Natural killer cell (primary cell): ENCODE measurements around the gene TFAP2A. TPM values are rescaled to one million over a fixed set of nuclear protein-coding genes. Genes with fewer than 3 reads are reported as not detected.

ENCODE experiments used
- ATAC-seq, 3 donors: fragments of 150-1000 bp in 2 of 3; fragments of 200-7000 bp in 1 of 3; cut with Tn5 transposase; 1 replicate in 1 of 3; 2 replicates in 2 of 3; pipeline ENCODE4 v1.10.0; 2021; ENCODE audit warnings: mild to moderate bottlenecking in 2 of 3, moderate library complexity in 2 of 3
- DNase-seq, 2 donors: peaks; one replicate each; pipeline versions ENCODE4 v3.0.0 to v3.0.0-alpha.2; 2013 to 2021; ENCODE audit warnings: mixed read lengths in 1 of 2
- H3K27ac ChIP-seq: one replicate; pipeline ENCODE4 v1.5.1; 2013; ENCODE audit warnings: mild to moderate bottlenecking, low read length
- H3K27me3 ChIP-seq: one replicate; pipeline ENCODE4 v1.6.1; 2013; ENCODE audit warnings: low read length; ENCODE audit not compliant: control insufficient read depth, insufficient read depth
- H3K36me3 ChIP-seq: one replicate; pipeline ENCODE4 v1.6.1; 2013; ENCODE audit warnings: low read length; ENCODE audit not compliant: control insufficient read depth, insufficient read depth
- H3K4me1 ChIP-seq: one replicate; pipeline ENCODE4 v1.6.1; 2013; ENCODE audit warnings: low read length; ENCODE audit not compliant: control insufficient read depth, insufficient read depth
- H3K4me3 ChIP-seq: one replicate; pipeline ENCODE4 v1.5.1; 2013; ENCODE audit warnings: low read length
- H3K9me3 ChIP-seq: one replicate; pipeline ENCODE4 v1.6.1; 2013; ENCODE audit warnings: low read length; ENCODE audit not compliant: control insufficient read depth, insufficient read depth
- H3K27ac Mint-ChIP-seq, 2 donors: one replicate each; pipeline ENCODE4 v1.8.0; 2022; ENCODE audit warnings: mild to moderate bottlenecking in 2 of 2, mixed read lengths in 2 of 2, moderate library complexity in 1 of 2
- H3K27me3 Mint-ChIP-seq, 2 donors: one replicate each; pipeline ENCODE4 v1.8.0; 2022; ENCODE audit warnings: low read depth in 2 of 2, mixed read lengths in 2 of 2
- H3K36me3 Mint-ChIP-seq: one replicate; pipeline ENCODE4 v1.8.0; 2022; ENCODE audit warnings: mixed read lengths
- H3K4me1 Mint-ChIP-seq, 2 donors: one replicate each; pipeline ENCODE4 v1.8.0; 2022; ENCODE audit warnings: mixed read lengths in 2 of 2
- H3K4me3 Mint-ChIP-seq: one replicate; pipeline ENCODE4 v1.8.0; 2022; ENCODE audit warnings: mild to moderate bottlenecking, moderate library complexity, mixed read lengths
- H3K9me3 Mint-ChIP-seq, 2 donors: one replicate each; pipeline ENCODE4 v1.8.0; 2022; ENCODE audit warnings: mixed read lengths in 2 of 2
- CTCF ChIP-seq: fragments of 200-600 bp; IDR thresholded peaks from one replicate; pipeline ENCODE4 v1.8.0; 2022; ENCODE audit warnings: antibody characterized with exemption
- WGBS: methylation state at CpG from one replicate; pipeline ENCODE4 v1.1.7; 2013; ENCODE audit warnings: missing lambda C conversion rate; ENCODE audit not compliant: insufficient coverage; 5-methylcytosine and 5-hydroxymethylcytosine counted together
- intact Hi-C: fragments of 100-400 bp; cut with micrococcal nuclease; formaldehyde crosslinking; loops from one replicate; pipeline ENCODE4 v1.14.2; 2022
- total RNA-seq, 4 donors: library from RNA; stranded (reverse); fragments of 120-200 nt in 1 of 4; gene quantifications; one replicate each; pipeline versions ENCODE4 v1.2.3 to v1.2.4, GENCODE V29; 2013 to 2022

Gene TFAP2A
- total RNA-seq, 3 donors from 2014 or later (not counting 1 experiment from before 2014, with no cell fraction given) = not detected

GRCh38 chr6:10362300-10362699 lies 52.6 kb downstream of the TFAP2A start:
- DNase-seq = no peak
- Mint-ChIP-seq H3K27ac (no peak overlapping the region), H3K9me3 (no peaks in the 10 kb centered on the region), H3K4me1 (no peaks in the 10 kb centered on the region), H3K27me3 (peaks cover 0 to 6% of the 10 kb centered on the region in 2 donors), H3K36me3 (no peaks in the 10 kb centered on the region), H3K4me3 (no peak overlapping the region)
- Histone ChIP-seq H3K4me1 (no peaks in the 10 kb centered on the region), H3K4me3 (no peak overlapping the region), H3K9me3 (peaks cover 4% of the 10 kb centered on the region), H3K27me3 (no peaks in the 10 kb centered on the region), H3K36me3 (no peaks in the 10 kb centered on the region), H3K27ac (no peak overlapping the region)
- intact Hi-C loops = no loop called here
- ATAC-seq = no peak
- 85% methylated on average over 2 of the region's 2 CpGs for WGBS
- TF ChIP-seq CTCF = no peak

- no peaks in the 10 kb centered on the region for H3K27me3 ChIP-seq
- Mint-ChIP-seq H3K36me3 (no peaks in the 10 kb centered on the region), H3K9me3 (no peaks in the 10 kb centered on the region), H3K27me3 (peaks cover 0 to 5% of the 10 kb centered on the region in 2 donors), H3K4me3 (no peak overlapping the region), H3K27ac (no peak overlapping the region), H3K4me1 (no peaks in the 10 kb centered on the region)
- H3K4me3 ChIP-seq = no peak overlapping the region
- no peaks in the 10 kb centered on the region for H3K4me1 ChIP-seq
- ATAC-seq = no peak
- 92% methylated on average over 1 of the region's 4 CpGs for WGBS
- no peak for TF ChIP-seq CTCF
- intact Hi-C loops = no loop called here
- DNase-seq = no peak
- peaks cover 4% of the 10 kb centered on the region for H3K9me3 ChIP-seq
- no peak overlapping the region for H3K27ac ChIP-seq
- H3K36me3 ChIP-seq = no peaks in the 10 kb centered on the region
Observed at GRCh38 chr6:10361428-10361827, 53.4 kb downstream of the TFAP2A start.

DNA sequence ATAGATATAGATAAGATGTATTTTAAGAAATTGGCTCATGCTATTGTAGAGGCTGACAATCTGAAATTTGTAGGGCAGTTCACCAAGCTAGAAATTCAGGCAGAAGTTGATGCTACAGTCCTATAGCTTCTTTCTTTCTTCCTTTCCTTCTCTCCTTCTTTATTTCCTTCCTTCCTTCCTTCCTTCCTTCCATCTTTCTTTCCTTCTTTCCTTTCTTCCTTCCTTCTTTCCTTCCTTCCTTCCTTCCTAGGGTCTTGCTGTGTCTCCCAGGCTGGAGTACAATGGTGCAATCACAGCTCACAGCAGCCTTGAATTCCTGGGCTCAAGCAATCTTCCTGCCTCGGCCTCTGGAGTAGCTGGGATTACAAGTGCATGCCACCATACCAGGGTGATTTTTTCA lies 55.3 kb downstream of the TFAP2A start:
- no peak for TF ChIP-seq CTCF

DNA sequence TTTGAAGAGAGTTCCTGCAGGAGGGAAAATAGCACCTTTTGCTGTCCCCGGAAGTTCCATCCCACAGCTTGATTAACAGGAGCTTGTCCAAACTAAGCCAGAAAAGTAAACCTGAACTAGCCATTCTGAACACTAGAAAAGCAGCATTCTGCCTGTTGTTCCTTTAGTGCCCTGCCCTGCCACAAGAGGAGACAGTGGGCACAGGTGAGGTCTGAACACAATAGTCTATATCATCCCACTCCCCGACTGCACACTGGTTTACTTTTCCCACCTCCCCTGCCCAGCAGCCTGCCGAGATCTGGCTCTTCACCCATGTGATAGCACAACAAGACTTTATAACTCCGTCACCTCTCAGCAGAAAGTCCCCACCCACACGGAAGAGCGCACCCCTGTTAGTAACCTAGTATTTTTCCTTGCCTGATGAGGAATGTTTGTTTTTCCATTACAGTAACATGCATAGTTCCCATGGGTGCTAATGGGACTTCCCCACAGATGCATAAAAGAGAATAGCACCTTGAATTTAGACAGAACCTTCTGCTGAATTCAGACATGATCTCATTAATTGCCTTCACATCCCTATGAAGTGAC lies 59.7 kb downstream of the TFAP2A start:
- Mint-ChIP-seq H3K9me3 (no peaks in the 10 kb centered on the region), H3K27me3 (peaks cover 0 to 10% of the 10 kb centered on the region in 2 donors), H3K36me3 (no peaks in the 10 kb centered on the region), H3K4me1 (no peaks in the 10 kb centered on the region), H3K27ac (no peak overlapping the region), H3K4me3 (no peak overlapping the region)
- Histone ChIP-seq H3K4me3 (no peak overlapping the region), H3K36me3 (no peaks in the 10 kb centered on the region), H3K27ac (no peak overlapping the region), H3K4me1 (no peaks in the 10 kb centered on the region), H3K27me3 (no peaks in the 10 kb centered on the region), H3K9me3 (no peaks in the 10 kb centered on the region)
- WGBS = 71% methylated on average over 6 of the region's 6 CpGs
- no peak for ATAC-seq
- no peak for TF ChIP-seq CTCF
- intact Hi-C loops = no loop called here
- DNase-seq = no peak

More for the DNA sequence above, 55.3 kb downstream of the TFAP2A start:
- intact Hi-C loops = no loop called here
- Histone ChIP-seq H3K9me3 (peaks cover 4% of the 10 kb centered on the region), H3K27ac (no peak overlapping the region), H3K4me3 (no peak overlapping the region), H3K4me1 (no peaks in the 10 kb centered on the region), H3K27me3 (no peaks in the 10 kb centered on the region), H3K36me3 (no peaks in the 10 kb centered on the region)
- no peak for ATAC-seq
- Mint-ChIP-seq H3K9me3 (no peaks in the 10 kb centered on the region), H3K27me3 (peaks cover 0 to 7% of the 10 kb centered on the region in 2 donors), H3K36me3 (no peaks in the 10 kb centered on the region), H3K27ac (no peak overlapping the region), H3K4me1 (no peaks in the 10 kb centered on the region), H3K4me3 (no peak overlapping the region)
- WGBS = 91% methylated on average over 1 of the region's 1 CpG
- no peak for DNase-seq
